K562 (cell line): Measurements from ENCODE around the gene PIANP. TPM values are rescaled to one million over a fixed set of nuclear protein-coding genes. Genes with fewer than 3 reads are reported as not detected.

Source experiments
- ASH1L ChIP-seq: fragments of 450-650 bp; IDR thresholded peaks from 2 replicates; pipeline ENCODE4 v1.6.1; 2018; ENCODE audit warnings: borderline replicate concordance, mild to moderate bottlenecking, low read depth; ENCODE audit not compliant: partially characterized antibody
- CEBPB ChIP-seq: fragments of 450-650 bp; IDR thresholded peaks from 2 replicates; pipeline ENCODE4 v1.6.1; 2016; ENCODE audit warnings: missing genetic modification characterization, missing compliant biosample characterization
- ETV6 ChIP-seq, 3 experiments: fragments of 150-350 bp in 1 of 3; sonication (generic) in 1 of 3; formaldehyde crosslinking in 1 of 3; IDR thresholded peaks; 2 replicates each; pipeline versions ENCODE4 v1.6.1 to v1.8.0; 2014 to 2022; ENCODE audit warnings: borderline replicate concordance in 2 of 3, low read depth in 2 of 3, antibody characterized with exemption in 1 of 3, low read length in 1 of 3, mild to moderate bottlenecking in 1 of 3, missing genetic modification reagents in 1 of 3
- FOSL1 ChIP-seq: fragments of 200-800 bp; sonication (Bioruptor generic); conservative IDR thresholded peaks from 2 replicates; pipeline ENCODE4 v1.6.1; 2016; ENCODE audit warnings: missing genetic modification characterization, missing compliant biosample characterization
- HDAC3 ChIP-seq: fragments of 450-650 bp; IDR thresholded peaks from 2 replicates; pipeline ENCODE4 v1.6.1; 2018; ENCODE audit warnings: borderline replicate concordance, mild to moderate bottlenecking, moderate library complexity; ENCODE audit not compliant: partially characterized antibody
- HSF4 ChIP-seq: fragments of 250-450 bp; sonication (Bioruptor Pico); IDR thresholded peaks from 2 replicates; pipeline ENCODE4 v2.1.2; 2022; ENCODE audit warnings: mild to moderate bottlenecking, moderate library complexity, borderline replicate concordance
- KHSRP ChIP-seq: fragments of 450-650 bp; IDR thresholded peaks from 2 replicates; pipeline ENCODE4 v1.6.1; 2017
- NONO ChIP-seq, 2 experiments: fragments of 200-400 bp in 1 of 2; fragments of 450-650 bp in 1 of 2; formaldehyde crosslinking in 1 of 2; IDR thresholded peaks; 2 replicates each; pipeline ENCODE4 v1.6.1; 2017; ENCODE audit warnings: low read depth in 2 of 2, mild to moderate bottlenecking in 2 of 2, moderate library complexity in 2 of 2, low read length in 1 of 2
- POLR3G ChIP-seq: IDR thresholded peaks from 2 replicates; pipeline ENCODE4 v1.6.1; 2011; ENCODE audit not compliant: insufficient read length, insufficient replicate concordance; ENCODE audit errors: extremely low read depth
- SMC3 ChIP-seq: conservative IDR thresholded peaks from 2 replicates; pipeline ENCODE4 v1.6.1; 2011; ENCODE audit warnings: low read depth, low read length, improper control_type of control experiment; ENCODE audit not compliant: insufficient read depth
- TEAD4 ChIP-seq, 2 experiments: sonication (generic) in 1 of 2; formaldehyde crosslinking in 1 of 2; IDR thresholded peaks; 2 replicates each; pipeline versions ENCODE4 v1.6.1 to v1.8.0; 2012 to 2022; ENCODE audit warnings: borderline replicate concordance in 1 of 2, inconsistent platforms in 1 of 2, low read length in 1 of 2, mild to moderate bottlenecking in 1 of 2, missing genetic modification reagents in 1 of 2
- YBX1 ChIP-seq: fragments of 450-650 bp; IDR thresholded peaks from 2 replicates; pipeline ENCODE4 v1.7.1; 2016; ENCODE audit warnings: mild to moderate bottlenecking
- ZBTB34 ChIP-seq: fragments of 250-450 bp; sonication (Bioruptor Pico); IDR thresholded peaks from 2 replicates; pipeline ENCODE4 v1.8.0; 2021; ENCODE audit warnings: mild to moderate bottlenecking, moderate library complexity
- ZNF143 ChIP-seq: sonication (generic); formaldehyde crosslinking; IDR thresholded peaks from 2 replicates; pipeline ENCODE4 v1.9.0; 2022; ENCODE audit warnings: mild to moderate bottlenecking, missing genetic modification reagents
- ZNF197 ChIP-seq: fragments of 200-800 bp; sonication (Bioruptor generic); IDR thresholded peaks from 2 replicates; pipeline ENCODE4 v1.6.1; 2016; ENCODE audit warnings: low read depth, missing genetic modification characterization, missing compliant biosample characterization
- ZNF436 ChIP-seq: fragments of 250-450, 450-650 bp; sonication (Bioruptor Pico); formaldehyde crosslinking; IDR thresholded peaks from 2 replicates; pipeline ENCODE4 v1.7.0; 2020; ENCODE audit warnings: mild to moderate bottlenecking
- ZNF699 ChIP-seq: fragments of 250-450 bp; sonication (Bioruptor Pico); IDR thresholded peaks from 2 replicates; pipeline ENCODE4 v1.8.0; 2021; ENCODE audit warnings: mild to moderate bottlenecking, moderate library complexity; ENCODE audit not compliant: insufficient replicate concordance
- ZNF740 ChIP-seq, 3 experiments: fragments of 200-800 bp in 1 of 3; sonication (Bioruptor generic) in 1 of 3; sonication (generic) in 1 of 3; formaldehyde crosslinking in 1 of 3; IDR thresholded peaks; 2 replicates each; pipeline versions ENCODE4 v1.6.1 to v1.8.0; 2016 to 2022; ENCODE audit warnings: mild to moderate bottlenecking in 2 of 3, missing compliant biosample characterization in 2 of 3, missing genetic modification characterization in 2 of 3, missing genetic modification reagents in 1 of 3
- polyA plus RNA-seq, 8 experiments: library from polyadenylated mRNA; depleted of rRNA in 4 of 8; stranded (reverse) in 5 of 8; unstranded in 3 of 8; fragments of >200 nt; fragmentation: Nextera tagmentation in 2 of 8; fragmentation: Illumina TruSeq in 1 of 8; extraction: Ambion mirVana in 2 of 8; extraction: Trizol in 1 of 8; gene quantifications; 2 replicates each; pipeline versions ENCODE4 v1.2.1 to v1.2.3, GENCODE V29; 2011 to 2014; ENCODE audit warnings: inconsistent platforms in 1 of 8, missing spikeins in 1 of 8
- total RNA-seq, 7 experiments: library from RNA; depleted of rRNA in 6 of 7; stranded (reverse); fragments of >200 nt in 6 of 7; fragmentation: Illumina TruSeq in 2 of 7; extraction: Trizol in 2 of 7; gene quantifications; 2 replicates each; pipeline versions ENCODE4 v1.2.1 to v1.2.3, GENCODE V29; 2011 to 2021; ENCODE audit warnings: low replicate concordance in 1 of 7

Gene PIANP
- total and polyA plus RNA-seq, 9 of the 15 experiments (the other 6 are each of a cell fraction or from before 2014, with no cell fraction given) = 0.07 TPM; not detected in 8

- no peak; the same call in 1 of the 2 replicates for TF ChIP-seq ZNF143 (CRISPR knock-in tag)
- no peak for TF ChIP-seq HDAC3
- TF ChIP-seq POLR3G = no peak
- no peak for TF ChIP-seq ZNF197 (CRISPR knock-in tag)
- TF ChIP-seq ZNF699 = no peak
- TF ChIP-seq ZNF436 = no peak
- peak; percentile 54 to 79; a peak in 3 of 4 replicates for TF ChIP-seq ETV6 (IDR thresholded peaks at IDR 0.05; ENCODE audit: borderline replicate concordance in 1 of 2, low read depth in 2 of 2, low read length in 1 of 2)
- TF ChIP-seq ETV6 (CRISPR knock-in tag; IDR thresholded peaks at IDR 0.05; ENCODE audit: borderline replicate concordance) = 0 out of 2 replicates have a peak, but pooled peaks have one; percentile 0
- no peak; the same call in none of the 2 replicates for TF ChIP-seq TEAD4 (IDR thresholded peaks at IDR 0.05; ENCODE audit: low read length)
- TF ChIP-seq TEAD4 (CRISPR knock-in tag; IDR thresholded peaks at IDR 0.05; ENCODE audit: borderline replicate concordance) = no peak
- TF ChIP-seq HSF4 (CRISPR knock-in tag) = no peak
- 0 out of 2 replicates have a peak, but pooled peaks have one; percentile 20 for TF ChIP-seq FOSL1 (tag)
- no peak for TF ChIP-seq CEBPB (tag)
- 0 out of 2 replicates have a peak, but pooled peaks have one; percentile 14 for TF ChIP-seq SMC3
- no peak for TF ChIP-seq ASH1L
- peak in 1 of 2 experiments; percentile 21; a peak in 1 of 4 replicates for TF ChIP-seq NONO (IDR thresholded peaks at IDR 0.05; ENCODE audit: low read depth in 2 of 2, low read length in 1 of 2)
- no peak for TF ChIP-seq ZBTB34 (CRISPR knock-in tag)
- TF ChIP-seq KHSRP = no peak
- no peak for TF ChIP-seq YBX1
- 0 out of 2 replicates have a peak, but pooled peaks have one; percentile 58 for TF ChIP-seq ZNF740 (CRISPR knock-in tag; IDR thresholded peaks at IDR 0.05)
- peak in 1 of 2 experiments; percentile 66; a peak in 2 of 4 replicates for TF ChIP-seq ZNF740 (tag; IDR thresholded peaks at IDR 0.05)
Measured at GRCh38 chr12:6723607-6724408, 23.2 kb upstream of the PIANP start, which contains the start of gene COPS7A (continued).
